HepG2 (cell line): ENCODE results near the gene HEATR1. TPM values are rescaled to one million over a fixed set of nuclear protein-coding genes. Genes with fewer than 3 reads are reported as not detected.

Source experiments
- ATM ChIP-seq: fragments of 450-650 bp; IDR thresholded peaks from 2 replicates; pipeline ENCODE4 v1.7.1; 2017; ENCODE audit warnings: mild to moderate bottlenecking, borderline replicate concordance
- FLYWCH1 ChIP-seq: sonication (generic); formaldehyde crosslinking; IDR thresholded peaks from 2 replicates; pipeline ENCODE4 v1.8.1; 2023; ENCODE audit warnings: mild to moderate bottlenecking, missing genetic modification reagents
- FOXJ3 ChIP-seq: sonication (generic); formaldehyde crosslinking; IDR thresholded peaks from 2 replicates; pipeline ENCODE4 v1.4.0; 2020; ENCODE audit warnings: missing genetic modification reagents, mild to moderate bottlenecking, borderline replicate concordance
- HNRNPLL ChIP-seq: fragments of 200-400 bp; formaldehyde crosslinking; IDR thresholded peaks from 2 replicates; pipeline ENCODE4 v1.6.1; 2017; ENCODE audit warnings: mild to moderate bottlenecking, low read depth, low read length; ENCODE audit not compliant: poor library complexity, severe bottlenecking
- KDM1A ChIP-seq: IDR thresholded peaks from 2 replicates; pipeline ENCODE4 v1.6.1; 2016; ENCODE audit warnings: missing compliant biosample characterization
- MTF1 ChIP-seq: sonication (generic); formaldehyde crosslinking; IDR thresholded peaks from 2 replicates; pipeline ENCODE4 v1.5.0; 2020; ENCODE audit warnings: missing genetic modification reagents
- RORA ChIP-seq: sonication (generic); formaldehyde crosslinking; IDR thresholded peaks from 2 replicates; pipeline ENCODE4 v1.5.0; 2020; ENCODE audit warnings: mild to moderate bottlenecking, missing genetic modification reagents, moderate library complexity
- SRSF4 ChIP-seq: fragments of 200-400 bp; formaldehyde crosslinking; IDR thresholded peaks from one replicate; pipeline ENCODE4 v1.6.1; 2018; ENCODE audit warnings: mild to moderate bottlenecking, low read depth, low read length, moderate library complexity; ENCODE audit not compliant: poor library complexity, severe bottlenecking
- THRA ChIP-seq: sonication (generic); formaldehyde crosslinking; IDR thresholded peaks from 2 replicates; pipeline ENCODE4 v1.4.0; 2020; ENCODE audit warnings: missing genetic modification reagents, borderline replicate concordance
- ZHX1 ChIP-seq: sonication (generic); formaldehyde crosslinking; IDR thresholded peaks from 2 replicates; pipeline ENCODE4 v1.8.1; 2022; ENCODE audit warnings: low read depth, mild to moderate bottlenecking, missing genetic modification reagents
- ZMAT5 ChIP-seq: sonication (generic); formaldehyde crosslinking; IDR thresholded peaks from 2 replicates; pipeline ENCODE4 v1.5.0; 2020; ENCODE audit warnings: mild to moderate bottlenecking, low read depth, missing genetic modification reagents, borderline replicate concordance
- ZNF251 ChIP-seq: sonication (generic); formaldehyde crosslinking; IDR thresholded peaks from 2 replicates; pipeline ENCODE4 v1.9.0; 2021; ENCODE audit warnings: mild to moderate bottlenecking, missing genetic modification reagents
- ZNF354B ChIP-seq: sonication (generic); formaldehyde crosslinking; IDR thresholded peaks from 2 replicates; pipeline ENCODE4 v1.8.0; 2022; ENCODE audit warnings: mild to moderate bottlenecking, missing genetic modification reagents
- ZNF563 ChIP-seq: sonication (generic); formaldehyde crosslinking; IDR thresholded peaks from 2 replicates; pipeline ENCODE4 v1.8.0; 2022; ENCODE audit warnings: mild to moderate bottlenecking, moderate library complexity, missing genetic modification reagents
- ZNF639 ChIP-seq: conservative IDR thresholded peaks from 2 replicates; pipeline ENCODE4 v1.6.1; 2018; ENCODE audit warnings: missing genetic modification reagents
- ZNF713 ChIP-seq: sonication (generic); formaldehyde crosslinking; IDR thresholded peaks from 2 replicates; pipeline ENCODE4 v1.4.0; 2020; ENCODE audit warnings: mild to moderate bottlenecking, missing genetic modification reagents
- polyA plus RNA-seq, 8 experiments: library from polyadenylated mRNA; depleted of rRNA in 3 of 8; stranded (reverse) in 7 of 8; unstranded in 1 of 8; fragments of >200 nt; fragmentation: Illumina TruSeq in 4 of 8; extraction: Trizol in 4 of 8; gene quantifications; 2 replicates each; pipeline versions ENCODE4 v1.2.1 to v1.2.3, GENCODE V29; 2011 to 2016; ENCODE audit warnings: low read depth in 4 of 8, missing spikeins in 1 of 8, mixed read lengths in 1 of 8; ENCODE audit not compliant: insufficient read depth in 1 of 8
- total RNA-seq, 5 experiments: library from RNA; depleted of rRNA; stranded (reverse); fragments of >200 nt; fragmentation: Illumina TruSeq; extraction: Trizol; gene quantifications; 2 replicates each; pipeline ENCODE4 v1.2.3, GENCODE V29; 2016; ENCODE audit warnings: low read depth in 1 of 5
- TF ChIP-seq, protein P1 (sequence below): sonication (generic); formaldehyde crosslinking; IDR thresholded peaks from 2 replicates; pipeline ENCODE4 v1.4.0; 2020; ENCODE audit warnings: missing genetic modification reagents
- TF ChIP-seq, protein P2 (sequence below): sonication (generic); formaldehyde crosslinking; IDR thresholded peaks from 2 replicates; pipeline ENCODE4 v1.4.0; 2020; ENCODE audit warnings: mild to moderate bottlenecking, low read depth, missing genetic modification reagents

The HEATR1 gene
- total and polyA plus RNA-seq, 2 of the 13 experiments (the other 11 are each of a cell fraction or from before 2014, with no cell fraction given): 10.2 to 45.8 TPM

DNA sequence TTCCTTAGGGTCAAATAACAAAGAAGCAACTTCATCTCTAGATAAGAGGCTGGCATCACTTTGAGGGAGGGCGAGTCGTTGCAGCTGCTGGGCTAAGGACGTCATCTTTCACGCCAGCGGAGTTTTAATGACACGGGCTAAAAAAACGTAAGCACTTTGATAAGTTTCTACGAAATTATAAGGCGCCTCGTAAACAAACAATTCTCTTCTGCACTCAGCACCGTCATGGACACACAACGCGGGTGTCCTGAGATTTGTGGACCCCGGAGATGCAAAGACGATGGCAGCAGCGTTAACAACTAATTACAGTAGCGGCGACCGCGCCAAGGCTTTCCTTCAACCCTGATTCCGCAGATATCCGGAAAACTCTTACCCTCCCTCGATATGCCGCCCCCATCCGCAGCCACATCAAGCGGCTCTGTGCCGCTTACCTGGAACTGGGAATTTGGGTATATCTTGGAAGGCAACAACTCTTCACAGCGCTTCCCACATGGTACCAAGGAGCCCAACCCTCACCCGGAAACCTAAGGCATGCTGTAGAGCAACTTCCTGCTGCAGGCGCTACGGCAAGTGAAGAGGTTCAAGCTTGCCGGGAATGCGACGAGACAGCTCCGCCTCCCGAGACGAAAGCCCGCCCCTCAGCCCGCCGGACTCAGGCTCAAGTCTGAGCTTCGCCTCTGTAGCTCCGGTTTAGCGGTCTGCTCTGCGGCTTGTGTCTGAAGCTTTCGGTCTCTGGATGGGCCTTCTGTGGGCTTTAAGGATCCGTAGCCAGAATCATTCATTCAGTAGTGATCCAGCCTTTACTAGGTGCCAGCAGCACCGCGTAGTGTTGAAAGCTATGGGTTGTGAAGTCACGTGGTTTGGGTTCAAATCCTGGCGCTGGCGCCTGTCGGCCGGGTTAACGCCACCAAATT lies at the start of gene HEATR1 (continued):
- TF ChIP-seq, protein P1, sequence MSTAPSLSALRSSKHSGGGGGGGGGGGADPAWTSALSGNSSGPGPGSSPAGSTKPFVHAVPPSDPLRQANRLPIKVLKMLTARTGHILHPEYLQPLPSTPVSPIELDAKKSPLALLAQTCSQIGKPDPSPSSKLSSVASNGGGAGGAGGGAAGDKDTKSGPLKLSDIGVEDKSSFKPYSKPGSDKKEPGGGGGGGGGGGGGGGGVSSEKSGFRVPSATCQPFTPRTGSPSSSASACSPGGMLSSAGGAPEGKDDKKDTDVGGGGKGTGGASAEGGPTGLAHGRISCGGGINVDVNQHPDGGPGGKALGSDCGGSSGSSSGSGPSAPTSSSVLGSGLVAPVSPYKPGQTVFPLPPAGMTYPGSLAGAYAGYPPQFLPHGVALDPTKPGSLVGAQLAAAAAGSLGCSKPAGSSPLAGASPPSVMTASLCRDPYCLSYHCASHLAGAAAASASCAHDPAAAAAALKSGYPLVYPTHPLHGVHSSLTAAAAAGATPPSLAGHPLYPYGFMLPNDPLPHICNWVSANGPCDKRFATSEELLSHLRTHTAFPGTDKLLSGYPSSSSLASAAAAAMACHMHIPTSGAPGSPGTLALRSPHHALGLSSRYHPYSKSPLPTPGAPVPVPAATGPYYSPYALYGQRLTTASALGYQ: 0 out of 2 replicates have a peak, but pooled peaks have one; percentile 41
- TF ChIP-seq MTF1 (no peak), ZMAT5 (no peak), ZNF713 (CRISPR knock-in tag) (no peak), FLYWCH1 (CRISPR knock-in tag) (no peak), ZNF639 (CRISPR knock-in tag) (0 out of 2 replicates have a peak, but pooled peaks have one; percentile 19), THRA (peak; percentile 58; the same call in 1 of the 2 replicates), ATM (no peak), ZNF563 (peak; percentile 60; the same call in 1 of the 2 replicates), ZNF354B (CRISPR knock-in tag) (no peak), ZHX1 (CRISPR knock-in tag) (no peak), KDM1A (no peak), SRSF4 (no peak), FOXJ3 (peak; percentile 48; the same call in 1 of the 2 replicates), HNRNPLL (peak; percentile 43), ZNF251 (CRISPR knock-in tag) (no peak), RORA (no peak)
- TF ChIP-seq, protein P2, sequence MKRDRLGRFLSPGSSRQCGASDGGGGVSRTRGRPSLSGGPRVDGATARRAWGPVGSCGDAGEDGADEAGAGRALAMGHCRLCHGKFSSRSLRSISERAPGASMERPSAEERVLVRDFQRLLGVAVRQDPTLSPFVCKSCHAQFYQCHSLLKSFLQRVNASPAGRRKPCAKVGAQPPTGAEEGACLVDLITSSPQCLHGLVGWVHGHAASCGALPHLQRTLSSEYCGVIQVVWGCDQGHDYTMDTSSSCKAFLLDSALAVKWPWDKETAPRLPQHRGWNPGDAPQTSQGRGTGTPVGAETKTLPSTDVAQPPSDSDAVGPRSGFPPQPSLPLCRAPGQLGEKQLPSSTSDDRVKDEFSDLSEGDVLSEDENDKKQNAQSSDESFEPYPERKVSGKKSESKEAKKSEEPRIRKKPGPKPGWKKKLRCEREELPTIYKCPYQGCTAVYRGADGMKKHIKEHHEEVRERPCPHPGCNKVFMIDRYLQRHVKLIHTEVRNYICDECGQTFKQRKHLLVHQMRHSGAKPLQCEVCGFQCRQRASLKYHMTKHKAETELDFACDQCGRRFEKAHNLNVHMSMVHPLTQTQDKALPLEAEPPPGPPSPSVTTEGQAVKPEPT: no peak; the same call in 1 of the 2 replicates
